Natural killer cell (primary cell): ENCODE data around the gene CTPS2. TPM values are rescaled to one million over a fixed set of nuclear protein-coding genes. Genes with fewer than 3 reads are reported as not detected.
A peak's percentile ranks its signal among the peaks of the same experiment; 100 is the strongest.
"Not testable (repeated sequence)": the region's sequence is repeated elsewhere in the genome, so short reads cannot be mapped to it uniquely, and the experiment has no call there.

Experiments
- ATAC-seq, 3 donors: fragments of 150-1000 bp in 2 of 3; fragments of 200-7000 bp in 1 of 3; cut with Tn5 transposase; 1 replicate in 1 of 3; 2 replicates in 2 of 3; pipeline ENCODE4 v1.10.0; 2021; ENCODE audit warnings: mild to moderate bottlenecking in 2 of 3, moderate library complexity in 2 of 3
- DNase-seq, 2 donors: peaks; one replicate each; pipeline versions ENCODE4 v3.0.0 to v3.0.0-alpha.2; 2013 to 2021; ENCODE audit warnings: mixed read lengths in 1 of 2
- H3K27ac ChIP-seq: one replicate; pipeline ENCODE4 v1.5.1; 2013; ENCODE audit warnings: mild to moderate bottlenecking, low read length
- H3K27me3 ChIP-seq: one replicate; pipeline ENCODE4 v1.6.1; 2013; ENCODE audit warnings: low read length; ENCODE audit not compliant: control insufficient read depth, insufficient read depth
- H3K36me3 ChIP-seq: one replicate; pipeline ENCODE4 v1.6.1; 2013; ENCODE audit warnings: low read length; ENCODE audit not compliant: control insufficient read depth, insufficient read depth
- H3K4me1 ChIP-seq: one replicate; pipeline ENCODE4 v1.6.1; 2013; ENCODE audit warnings: low read length; ENCODE audit not compliant: control insufficient read depth, insufficient read depth
- H3K4me3 ChIP-seq: one replicate; pipeline ENCODE4 v1.5.1; 2013; ENCODE audit warnings: low read length
- H3K9me3 ChIP-seq: one replicate; pipeline ENCODE4 v1.6.1; 2013; ENCODE audit warnings: low read length; ENCODE audit not compliant: control insufficient read depth, insufficient read depth
- H3K27ac Mint-ChIP-seq, 2 donors: one replicate each; pipeline ENCODE4 v1.8.0; 2022; ENCODE audit warnings: mild to moderate bottlenecking in 2 of 2, mixed read lengths in 2 of 2, moderate library complexity in 1 of 2
- H3K27me3 Mint-ChIP-seq, 2 donors: one replicate each; pipeline ENCODE4 v1.8.0; 2022; ENCODE audit warnings: low read depth in 2 of 2, mixed read lengths in 2 of 2
- H3K36me3 Mint-ChIP-seq: one replicate; pipeline ENCODE4 v1.8.0; 2022; ENCODE audit warnings: mixed read lengths
- H3K4me1 Mint-ChIP-seq, 2 donors: one replicate each; pipeline ENCODE4 v1.8.0; 2022; ENCODE audit warnings: mixed read lengths in 2 of 2
- H3K4me3 Mint-ChIP-seq: one replicate; pipeline ENCODE4 v1.8.0; 2022; ENCODE audit warnings: mild to moderate bottlenecking, moderate library complexity, mixed read lengths
- H3K9me3 Mint-ChIP-seq, 2 donors: one replicate each; pipeline ENCODE4 v1.8.0; 2022; ENCODE audit warnings: mixed read lengths in 2 of 2
- CTCF ChIP-seq: fragments of 200-600 bp; IDR thresholded peaks from one replicate; pipeline ENCODE4 v1.8.0; 2022; ENCODE audit warnings: antibody characterized with exemption
- WGBS: methylation state at CpG from one replicate; pipeline ENCODE4 v1.1.7; 2013; ENCODE audit warnings: missing lambda C conversion rate; ENCODE audit not compliant: insufficient coverage; 5-methylcytosine and 5-hydroxymethylcytosine counted together
- intact Hi-C: fragments of 100-400 bp; cut with micrococcal nuclease; formaldehyde crosslinking; loops from one replicate; pipeline ENCODE4 v1.14.2; 2022
- total RNA-seq, 4 donors: library from RNA; stranded (reverse); fragments of 120-200 nt in 1 of 4; gene quantifications; one replicate each; pipeline versions ENCODE4 v1.2.3 to v1.2.4, GENCODE V29; 2013 to 2022

CTPS2 gene
- 1 to 10 TPM; 3.6 to 6.0 (median 5.2) TPM for total RNA-seq
- total RNA-seq (2013) = 11.1 TPM

- Histone ChIP-seq H3K4me1 (peaks cover 15% of the 10 kb centered on the region), H3K27me3 (no peaks in the 10 kb centered on the region), H3K36me3 (no peaks in the 10 kb centered on the region), H3K27ac (peak within 1 kb of the TSS; percentile 30), H3K9me3 (no peaks in the 10 kb centered on the region), H3K4me3 (peak within 1 kb of the TSS; percentile 63)
- Mint-ChIP-seq H3K4me3 (peak within 1 kb of the TSS; percentile 89), H3K9me3 (no peaks in the 10 kb centered on the region), H3K36me3 (no peaks in the 10 kb centered on the region), H3K27me3 (peaks cover 3 to 18% of the 10 kb centered on the region in 2 donors), H3K4me1 (peaks cover 0 to 14% of the 10 kb centered on the region in 2 donors), H3K27ac (peak within 1 kb of the TSS; percentile 7 to 85)
- ATAC-seq = peak; percentile 82 to 88 (median 83)
- WGBS = 9% methylated on average over 28 of the region's 30 CpGs
- TF ChIP-seq CTCF = no peak
- peak; percentile 30 to 63 for DNase-seq
- intact Hi-C loops = no loop called here
These were observed at the start of gene CTPS2 for GRCh38 chrX:16712548-16713155. CTPS2 (minus strand) TSS chrX:16712669; CDS start chrX:16702902, 9,767 bp downstream.

GRCh38 chrX:16761500-16761899 is 49.0 kb upstream of the CTPS2 start:
- H3K9me3 Mint-ChIP-seq, DNase-seq, ATAC-seq, intact Hi-C loops, H3K27ac Mint-ChIP-seq, H3K27ac ChIP-seq, H3K27me3 Mint-ChIP-seq, H3K4me1 Mint-ChIP-seq, H3K4me3 Mint-ChIP-seq, H3K4me3 ChIP-seq, H3K9me3 ChIP-seq, H3K4me1 ChIP-seq, H3K27me3 ChIP-seq, H3K36me3 Mint-ChIP-seq: not testable (repeated sequence)
- peaks cover 10% of the 10 kb centered on the region for H3K36me3 ChIP-seq
- WGBS = 100% methylated on average over 2 of the region's 4 CpGs

GRCh38 chrX:16756724-16757123 is 44.3 kb upstream of the CTPS2 start:
- H3K9me3 ChIP-seq = no peaks in the 10 kb centered on the region
- 91% methylated on average over 2 of the region's 4 CpGs for WGBS
- no peak overlapping the region for H3K4me3 ChIP-seq
- H3K27me3 Mint-ChIP-seq = no peaks in the 10 kb centered on the region
- H3K4me1 Mint-ChIP-seq = no peaks in the 10 kb centered on the region
- no peaks in the 10 kb centered on the region for H3K9me3 Mint-ChIP-seq
- H3K27me3 ChIP-seq = no peaks in the 10 kb centered on the region
- H3K36me3 ChIP-seq = peaks cover 21% of the 10 kb centered on the region
- no peaks in the 10 kb centered on the region for H3K4me1 ChIP-seq
- no peak overlapping the region for H3K4me3 Mint-ChIP-seq
- peaks cover 25% of the 10 kb centered on the region for H3K36me3 Mint-ChIP-seq
- ATAC-seq (no peak), DNase-seq (no peak)
- no peak overlapping the region for H3K27ac Mint-ChIP-seq
- no peak for TF ChIP-seq CTCF
- intact Hi-C loops = no loop called here
- H3K27ac ChIP-seq = no peak overlapping the region

GRCh38 chrX:16754019-16754418 is 41.5 kb upstream of the CTPS2 start:
- Histone ChIP-seq H3K9me3 (no peaks in the 10 kb centered on the region), H3K4me3 (no peak overlapping the region), H3K4me1 (no peaks in the 10 kb centered on the region), H3K27ac (no peak overlapping the region), H3K27me3 (no peaks in the 10 kb centered on the region), H3K36me3 (peaks cover 24% of the 10 kb centered on the region)
- WGBS = 91% methylated on average over 2 of the region's 2 CpGs
- intact Hi-C loops = no loop called here
- DNase-seq = no peak
- Mint-ChIP-seq H3K9me3 (no peaks in the 10 kb centered on the region), H3K4me1 (no peaks in the 10 kb centered on the region), H3K27me3 (no peaks in the 10 kb centered on the region), H3K27ac (no peak overlapping the region), H3K4me3 (no peak overlapping the region), H3K36me3 (peaks cover 31% of the 10 kb centered on the region)
- TF ChIP-seq CTCF = no peak
- no peak for ATAC-seq
